ENCODE measurements around the gene UROS. TPM values are rescaled to one million over a fixed set of nuclear protein-coding genes. Genes with fewer than 3 reads are reported as not detected.

UROS gene
- 58.4 and 76.0 TPM in 2 replicates for total RNA-seq

GRCh38 chr10:125822878-125823662 lies at the start of gene UROS, which contains the start of gene BCCIP:
Gene UROS, minus strand, starts transcription at chr10:125823258. Its CDS starts 6,759 bp downstream, at chr10:125816499.
Gene BCCIP, plus strand, starts transcription at chr10:125823546. Its CDS starts 12 bp downstream, at chr10:125823558.

GRCh38 chr10:125775491-125776106 lies 47.5 kb downstream of the UROS start, which contains the start of gene MMP21:
Gene MMP21, minus strand, starts transcription at chr10:125775821. Its CDS starts 0 bp downstream, at chr10:125775821.

Small RNA genes within 50 kb of the gene (small RNA-seq; reads per million reads assigned to genes)
- gene MIR4484, result not detected
- not detected for gene RF00017

Other genes starting within 250 kb of the UROS start
- 0.24 and 0.32 TPM in 2 replicates for gene TEX36, start 140.1 kb downstream of the UROS start, total RNA-seq
- 18.6 and 27.7 TPM in 2 replicates for gene EDRF1, start 103.5 kb downstream of the UROS start, total RNA-seq
- 0.12 TPM in 1 of 2 replicates, not detected in the other for gene MMP21, start 47.4 kb downstream of the UROS start, total RNA-seq
- 21.6 and 24.9 TPM in 2 replicates for gene BCCIP, start 288 bp upstream of the UROS start, total RNA-seq
- 31.6 and 35.2 TPM in 2 replicates for gene DHX32, start 58.0 kb upstream of the UROS start, total RNA-seq
- gene FANK1, start 73.3 kb upstream of the UROS start, total RNA-seq, result 1.5 and 2.1 TPM in 2 replicates

All from hair follicle dermal papilla cell (primary cell).